CD4-positive, alpha-beta T cell treated with Interleukin-6 for 4 hours (primary cell): Measurements from ENCODE around the gene NLRP8.
"Not testable (repeated sequence)": the region's sequence is repeated elsewhere in the genome, so short reads cannot be mapped to it uniquely, and the experiment has no call there.

Experiments used
- DNase-seq: peaks from one replicate; pipeline ENCODE4 v3.0.0-alpha.2; 2020; ENCODE audit warnings: mixed read lengths

NLRP8 gene

GRCh38 chr19:55947532-55947931 is at the start of gene NLRP8:
Gene NLRP8, plus strand, starts transcription at chr19:55947832.
- DNase-seq: no peak

DNA sequence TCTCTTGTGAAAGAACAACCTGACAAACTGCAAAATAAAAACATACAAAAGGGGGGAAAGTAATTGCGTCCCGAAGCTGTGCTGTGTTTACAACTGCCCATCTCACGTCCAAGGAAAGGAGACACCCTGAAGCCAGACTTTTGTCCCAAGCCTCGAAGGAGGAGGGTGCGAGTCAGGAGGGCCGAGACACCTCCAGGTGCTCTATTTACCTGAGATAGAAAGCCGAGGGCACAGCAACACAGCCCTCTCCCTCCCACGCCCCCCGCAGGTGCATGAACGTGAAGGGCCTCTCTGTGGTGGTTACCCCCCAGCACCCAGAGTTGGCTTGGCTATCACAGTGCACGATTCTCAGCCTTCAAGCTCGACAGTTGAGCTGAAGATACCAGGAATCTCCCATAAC is 48.7 kb upstream of the NLRP8 start:
- DNase-seq: no peak

- no peak for DNase-seq
Measured at GRCh38 chr19:55901369-55902079, 46.1 kb upstream of the NLRP8 start.

- no peak for DNase-seq
Measured at GRCh38 chr19:55902080-55902751, 45.4 kb upstream of the NLRP8 start.

DNA sequence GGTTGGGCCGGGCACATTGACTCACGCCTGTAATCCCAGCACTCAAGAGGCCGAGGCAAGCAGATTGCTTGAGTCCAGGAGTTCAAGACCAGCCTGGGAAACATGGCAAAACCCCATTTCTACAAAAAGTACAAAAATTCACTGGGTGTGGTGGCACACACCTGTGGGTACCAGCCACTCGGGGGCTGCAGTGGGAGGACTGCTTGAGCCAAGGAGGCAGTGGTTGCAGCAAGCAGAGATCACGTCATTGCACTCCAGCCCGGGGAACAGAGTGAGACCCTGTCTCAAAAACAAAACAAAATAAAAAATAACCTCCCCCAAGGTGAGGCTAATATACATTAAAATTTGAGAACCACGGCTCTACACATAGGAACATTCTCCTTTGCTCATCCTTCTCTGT is 40.3 kb upstream of the NLRP8 start:
- no peak for DNase-seq

GRCh38 chr19:55907746-55908145 is 39.9 kb upstream of the NLRP8 start:
- no peak for DNase-seq

- no peak for DNase-seq
Measured at GRCh38 chr19:55909801-55910200, 37.8 kb upstream of the NLRP8 start.

DNA sequence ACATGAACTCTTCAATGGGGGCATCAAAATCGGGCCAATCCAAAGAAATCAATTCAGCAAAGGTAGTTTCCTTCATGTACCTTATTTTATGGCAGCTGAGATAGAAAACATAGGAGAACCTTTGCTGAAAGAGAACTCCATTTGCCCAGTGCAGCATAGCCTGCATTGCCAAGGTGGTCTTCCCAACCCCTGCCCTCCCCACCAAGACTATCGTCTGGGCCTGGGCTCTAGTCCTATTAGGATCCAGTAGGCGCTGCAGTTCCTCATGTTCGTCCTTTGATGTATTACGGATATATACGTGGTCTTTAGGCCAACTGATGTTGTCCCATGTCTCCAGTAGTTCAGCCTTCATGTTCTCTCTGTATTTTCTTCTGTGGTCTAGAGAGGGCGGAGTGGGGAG is 34.7 kb upstream of the NLRP8 start:
- no peak for DNase-seq

DNA sequence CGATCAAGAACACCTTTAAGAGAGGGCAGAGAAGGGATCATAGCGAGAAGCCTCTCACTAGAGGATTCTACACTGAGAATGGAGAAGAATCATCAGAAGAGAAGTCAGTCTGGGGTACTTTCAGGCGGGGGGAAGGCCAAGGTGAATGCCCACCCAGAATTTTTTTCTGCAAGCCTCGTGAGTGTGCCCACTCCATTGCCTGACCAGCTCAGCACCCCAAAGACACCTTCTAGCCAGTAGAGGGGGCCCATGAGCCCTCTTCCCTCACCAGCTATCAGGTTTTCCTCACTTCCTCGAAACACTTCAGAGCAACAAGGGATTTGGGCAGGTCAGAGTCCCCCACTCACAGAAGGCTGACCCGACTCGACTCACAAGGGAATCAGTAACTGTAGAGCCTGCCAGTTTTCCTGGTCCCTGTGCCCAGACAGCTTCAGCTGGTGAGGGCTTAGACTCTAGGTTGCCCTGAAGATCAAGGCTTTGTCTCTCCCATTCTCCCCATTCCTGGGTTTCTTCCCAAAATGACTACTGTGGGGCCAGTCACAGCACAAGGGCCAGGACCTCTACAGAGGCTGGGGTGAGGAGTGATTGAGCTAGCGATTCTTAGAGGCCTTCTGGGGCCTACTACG is 33.9 kb upstream of the NLRP8 start:
- DNase-seq: no peak

DNA sequence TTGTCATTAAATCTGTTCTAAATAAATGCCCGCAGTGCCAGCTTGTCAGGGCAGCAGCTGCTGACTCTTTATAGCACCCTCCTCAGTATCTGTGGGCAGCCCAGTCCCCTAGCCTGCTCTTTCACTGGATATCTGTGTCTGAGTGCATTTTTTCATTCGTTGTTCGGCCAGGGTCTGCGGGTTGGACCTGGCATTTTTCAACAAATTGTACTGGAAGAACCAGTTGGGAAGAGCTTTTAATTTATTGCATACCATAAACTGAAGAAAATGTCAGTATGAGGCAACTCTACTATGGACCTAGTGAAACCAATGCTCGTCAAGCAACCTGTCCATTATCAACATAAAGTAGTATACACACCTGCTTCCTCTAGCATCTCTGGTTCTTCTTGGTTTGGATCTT is 24.1 kb upstream of the NLRP8 start:
- no peak for DNase-seq

- no peak for DNase-seq
Measured at GRCh38 chr19:55927991-55928390, 19.6 kb upstream of the NLRP8 start.

- not testable (repeated sequence) for DNase-seq
Measured at GRCh38 chr19:55929258-55929657, 18.4 kb upstream of the NLRP8 start.

- DNase-seq: no peak
Measured at GRCh38 chr19:55930996-55931515, 16.6 kb upstream of the NLRP8 start.

GRCh38 chr19:55931936-55932386 is 15.7 kb upstream of the NLRP8 start, which contains the start of gene NLRP13:
Gene NLRP13, minus strand, starts transcription at chr19:55932336. Its CDS starts 25 bp downstream, at chr19:55932311.
- no peak for DNase-seq

DNA sequence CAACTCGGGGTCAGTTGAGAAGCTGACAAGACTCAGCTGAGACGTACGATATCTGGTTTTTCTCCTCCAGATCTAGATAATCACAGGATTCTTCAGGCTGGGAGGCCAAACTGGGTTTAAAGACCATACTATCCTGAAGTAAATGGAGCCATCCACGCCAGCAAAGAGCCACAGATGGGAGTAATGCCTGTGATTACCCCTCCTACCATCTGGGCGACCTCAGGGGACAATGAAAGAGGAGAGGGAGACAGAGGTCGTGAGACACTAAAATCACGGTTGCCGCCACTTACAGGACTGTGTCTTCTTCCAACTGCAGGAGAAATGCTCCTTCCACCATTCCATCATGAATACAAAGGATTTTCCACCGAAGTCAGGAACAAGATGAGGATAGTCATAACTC is 12.4 kb upstream of the NLRP8 start:
- no peak for DNase-seq

DNA sequence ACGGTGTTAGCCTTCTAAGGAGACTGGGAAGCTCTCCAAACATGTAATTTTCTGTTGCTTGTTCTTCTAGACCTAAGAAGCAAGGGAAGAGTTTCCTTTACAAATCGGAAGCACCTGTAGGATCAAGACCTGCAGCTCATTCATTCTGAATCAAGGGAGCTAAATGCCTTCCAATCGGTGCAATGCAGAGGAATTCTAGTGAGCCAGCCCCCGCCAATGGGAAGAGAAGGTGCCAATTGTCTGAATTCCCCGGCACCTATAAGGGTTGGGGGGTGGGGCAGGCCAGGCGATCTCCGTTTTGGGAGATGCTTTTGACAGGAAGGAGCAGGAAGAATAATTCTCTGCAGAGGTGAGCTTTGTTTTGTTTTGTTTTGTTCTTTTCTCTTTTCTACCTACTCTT is 8.4 kb upstream of the NLRP8 start:
- no peak for DNase-seq

DNA sequence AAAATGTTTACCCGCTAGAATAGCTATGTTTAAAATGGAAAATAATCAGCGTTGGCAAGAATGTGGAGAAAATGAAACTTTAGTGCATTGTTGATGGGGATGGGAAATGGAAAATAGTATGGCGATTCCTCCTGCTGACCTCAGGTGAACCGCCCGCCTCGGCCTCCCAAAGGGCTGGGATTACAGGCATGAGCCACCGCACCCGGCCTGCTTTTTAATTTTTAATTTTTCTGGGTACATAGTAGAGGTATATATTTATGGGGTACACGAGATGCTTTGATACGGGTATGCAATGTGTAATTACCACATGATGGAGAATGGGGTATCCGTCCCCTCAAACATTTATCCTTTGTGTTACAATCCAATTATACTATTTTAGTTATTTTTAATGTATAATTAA is 7.3 kb upstream of the NLRP8 start:
- no peak for DNase-seq

GRCh38 chr19:55950566-55950965 is 2.9 kb downstream of the NLRP8 start:
- not testable (repeated sequence) for DNase-seq

DNA sequence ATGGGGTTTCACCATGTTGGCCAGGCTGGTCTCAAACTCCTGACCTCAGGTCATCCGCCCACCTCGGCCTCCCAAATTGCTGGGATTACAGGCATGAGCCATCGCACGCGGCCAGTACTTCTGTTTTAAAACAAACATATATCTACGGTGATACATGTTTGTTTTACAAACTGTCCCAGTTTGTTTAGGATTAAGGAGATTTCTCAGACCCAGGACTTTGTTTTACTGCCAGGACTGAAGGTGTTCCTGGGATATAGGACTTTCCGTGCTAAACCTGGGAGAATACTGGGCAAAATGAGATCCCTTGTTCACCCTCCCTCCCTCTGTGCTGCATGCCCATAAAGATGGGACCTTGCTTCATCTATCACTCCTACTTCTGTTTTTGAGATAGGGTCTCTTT is 8.8 kb downstream of the NLRP8 start:
- DNase-seq: no peak

- DNase-seq: no peak
Measured at GRCh38 chr19:55958356-55958755, 10.7 kb downstream of the NLRP8 start.

- DNase-seq: no peak
Measured at GRCh38 chr19:55959996-55960675, 12.5 kb downstream of the NLRP8 start.

GRCh38 chr19:55962186-55962585 is 14.6 kb downstream of the NLRP8 start:
- DNase-seq: no peak

DNA sequence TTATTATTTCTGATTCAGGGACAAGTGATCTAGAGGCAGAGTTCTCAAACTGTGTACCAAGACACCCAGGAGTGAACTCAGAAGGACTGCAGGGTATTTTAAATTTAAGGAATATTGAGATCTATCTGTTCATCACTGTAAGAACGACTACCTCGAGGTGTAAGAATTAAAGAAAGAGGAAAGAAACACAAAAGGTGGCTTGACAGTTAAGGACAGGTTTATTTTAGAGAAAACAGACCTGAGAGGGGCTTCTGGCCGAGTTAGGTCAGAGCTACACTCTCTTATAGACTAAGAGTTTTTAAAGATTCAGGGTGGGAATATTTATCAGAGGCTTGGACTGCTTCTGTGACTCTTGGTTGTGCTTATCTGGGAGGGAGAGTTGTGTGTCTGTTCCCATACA is 26.4 kb downstream of the NLRP8 start:
- no peak for DNase-seq
